H7 (cell line): ENCODE measurements around the gene CD28. TPM values are rescaled to one million over a fixed set of nuclear protein-coding genes. Genes with fewer than 3 reads are reported as not detected.

Experiments
- DNase-seq: peaks from one replicate; pipeline ENCODE4 v3.0.0; 2012
- H3K27me3 ChIP-seq: 2 replicates; pipeline ENCODE4 v1.6.0; 2011; ENCODE audit warnings: mild to moderate bottlenecking, low read length; ENCODE audit not compliant: control insufficient read depth, insufficient read depth
- H3K36me3 ChIP-seq: replicated peaks from 2 replicates; pipeline ENCODE4 v1.5.1; 2011; ENCODE audit warnings: low read length; ENCODE audit not compliant: control insufficient read depth, insufficient read depth
- H3K4me3 ChIP-seq: 2 replicates; pipeline ENCODE4 v1.5.1; 2011; ENCODE audit warnings: low read depth, mild to moderate bottlenecking, control low read depth, low read length, moderate library complexity; ENCODE audit not compliant: insufficient read depth
- total RNA-seq: library from RNA; depleted of rRNA; stranded (reverse); fragments of >200 nt; shearing (Covaris generic); gene quantifications from 2 replicates; pipeline ENCODE4 v1.2.3, GENCODE V29; 2014

The CD28 gene
- total RNA-seq, 1 experiment from 2014 or later, result not detected

DNA sequence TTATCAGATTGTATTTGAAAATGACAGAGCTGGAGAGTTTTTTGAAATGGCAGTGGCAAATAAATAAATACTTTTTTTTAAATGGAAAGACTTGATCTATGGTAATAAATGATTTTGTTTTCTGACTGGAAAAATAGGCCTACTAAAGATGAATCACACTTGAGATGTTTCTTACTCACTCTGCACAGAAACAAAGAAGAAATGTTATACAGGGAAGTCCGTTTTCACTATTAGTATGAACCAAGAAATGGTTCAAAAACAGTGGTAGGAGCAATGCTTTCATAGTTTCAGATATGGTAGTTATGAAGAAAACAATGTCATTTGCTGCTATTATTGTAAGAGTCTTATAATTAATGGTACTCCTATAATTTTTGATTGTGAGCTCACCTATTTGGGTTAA is 30.9 kb downstream of the CD28 start:
- no peak for DNase-seq
- Histone ChIP-seq H3K27me3 (no peaks in the 10 kb centered on the region), H3K4me3 (no peak overlapping the region), H3K36me3 (no peaks in the 10 kb centered on the region)

- H3K4me3 ChIP-seq, result no peak overlapping the region
- H3K36me3 ChIP-seq, result no peaks in the 10 kb centered on the region
- DNase-seq, result no peak
- H3K27me3 ChIP-seq, result no peaks in the 10 kb centered on the region
Observed at GRCh38 chr2:203739351-203739750, 32.9 kb downstream of the CD28 start.

DNA sequence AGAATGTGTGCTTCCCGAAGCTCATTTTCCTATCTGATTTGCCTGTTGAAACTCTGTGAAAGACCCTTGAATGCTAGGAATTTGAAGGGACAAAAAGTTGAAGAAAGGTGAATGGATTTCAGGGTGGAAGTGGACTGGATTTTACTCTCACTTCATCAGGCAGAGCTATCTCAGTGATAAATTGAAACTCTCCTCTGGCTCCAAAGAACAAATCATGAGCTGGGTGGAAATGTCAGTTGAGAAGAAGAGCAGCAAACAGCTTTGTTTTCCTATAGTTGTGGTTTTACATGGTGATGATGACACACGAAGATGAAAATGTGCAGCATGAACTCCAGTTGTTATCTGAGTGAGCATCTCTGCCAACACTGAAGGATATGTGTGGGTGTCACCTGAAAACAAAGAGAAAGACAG is 34.4 kb downstream of the CD28 start:
- H3K36me3 ChIP-seq, result no peaks in the 10 kb centered on the region
- no peak overlapping the region for H3K4me3 ChIP-seq
- no peaks in the 10 kb centered on the region for H3K27me3 ChIP-seq
- no peak for DNase-seq

DNA sequence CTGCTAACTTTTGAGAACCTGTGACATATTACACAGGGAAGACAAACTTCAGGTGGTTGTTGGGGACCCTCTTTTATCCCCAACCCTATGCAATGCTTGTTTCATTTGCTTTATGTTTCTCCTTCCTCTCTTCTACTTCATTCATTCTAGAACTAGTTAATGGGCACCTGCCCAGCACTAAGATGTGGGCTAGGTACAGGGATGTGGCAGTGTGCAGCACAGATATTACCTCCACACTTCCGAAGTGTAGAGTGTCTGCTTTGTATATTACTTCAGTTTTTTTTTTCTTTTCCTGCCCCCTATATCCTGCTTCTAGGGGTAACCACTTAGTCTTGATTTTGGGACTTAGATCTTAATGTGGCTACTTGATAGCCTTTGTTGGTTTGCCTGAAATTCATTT is 35.1 kb downstream of the CD28 start:
- DNase-seq, result no peak
- Histone ChIP-seq H3K27me3 (no peaks in the 10 kb centered on the region), H3K36me3 (no peaks in the 10 kb centered on the region), H3K4me3 (no peak overlapping the region)

- DNase-seq, result no peak
- Histone ChIP-seq H3K4me3 (no peak overlapping the region), H3K27me3 (no peaks in the 10 kb centered on the region), H3K36me3 (no peaks in the 10 kb centered on the region)
Observed at GRCh38 chr2:203743441-203743981, 37.1 kb downstream of the CD28 start.

DNA sequence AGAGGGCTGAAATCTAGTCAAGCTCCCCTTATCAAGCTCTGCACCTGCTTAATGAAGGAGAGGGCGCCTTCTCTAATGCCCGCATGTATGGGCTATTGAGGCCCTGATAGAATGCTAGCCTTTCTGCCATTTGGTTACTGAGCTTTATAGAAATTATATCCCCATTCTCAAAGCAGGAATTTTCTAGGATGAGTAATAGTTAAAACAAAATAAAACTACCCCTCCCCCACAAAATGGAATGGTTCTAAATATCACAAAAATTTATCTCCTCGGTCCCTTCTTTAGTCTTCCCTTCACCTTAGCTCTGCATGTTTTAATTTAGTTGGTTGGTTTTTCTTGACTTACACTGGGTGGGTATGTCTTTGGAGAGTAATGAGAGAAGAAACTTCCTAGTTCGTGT is 37.7 kb downstream of the CD28 start:
- H3K4me3 ChIP-seq, result no peak overlapping the region
- H3K36me3 ChIP-seq, result no peaks in the 10 kb centered on the region
- H3K27me3 ChIP-seq, result no peaks in the 10 kb centered on the region
- no peak for DNase-seq

GRCh38 chr2:203745267-203745666 is 38.8 kb downstream of the CD28 start:
- no peak for DNase-seq
- H3K27me3 ChIP-seq, result no peaks in the 10 kb centered on the region
- H3K4me3 ChIP-seq, result no peak overlapping the region
- H3K36me3 ChIP-seq, result no peaks in the 10 kb centered on the region

- DNase-seq, result no peak
- Histone ChIP-seq H3K27me3 (no peaks in the 10 kb centered on the region), H3K36me3 (no peaks in the 10 kb centered on the region), H3K4me3 (no peak overlapping the region)
Observed at GRCh38 chr2:203748331-203749126, 42.1 kb downstream of the CD28 start.

- Histone ChIP-seq H3K4me3 (no peak overlapping the region), H3K36me3 (no peaks in the 10 kb centered on the region), H3K27me3 (no peaks in the 10 kb centered on the region)
- no peak for DNase-seq
Observed at GRCh38 chr2:203750346-203751068, 44.1 kb downstream of the CD28 start.

- Histone ChIP-seq H3K4me3 (no peak overlapping the region), H3K36me3 (no peaks in the 10 kb centered on the region), H3K27me3 (no peaks in the 10 kb centered on the region)
- DNase-seq, result no peak
Observed at GRCh38 chr2:203751685-203752271, 45.3 kb downstream of the CD28 start.

GRCh38 chr2:203756161-203756560 is 49.7 kb downstream of the CD28 start:
- no peaks in the 10 kb centered on the region for H3K36me3 ChIP-seq
- no peak overlapping the region for H3K4me3 ChIP-seq
- no peak for DNase-seq
- H3K27me3 ChIP-seq, result no peaks in the 10 kb centered on the region

GRCh38 chr2:203758841-203759689 is 52.6 kb downstream of the CD28 start:
- H3K36me3 ChIP-seq, result no peaks in the 10 kb centered on the region
- H3K27me3 ChIP-seq, result no peaks in the 10 kb centered on the region
- DNase-seq, result no peak
- no peak overlapping the region for H3K4me3 ChIP-seq

- H3K27me3 ChIP-seq, result no peaks in the 10 kb centered on the region
- DNase-seq, result no peak
- no peak overlapping the region for H3K4me3 ChIP-seq
- no peaks in the 10 kb centered on the region for H3K36me3 ChIP-seq
Observed at GRCh38 chr2:203759690-203760365, 53.4 kb downstream of the CD28 start.

DNA sequence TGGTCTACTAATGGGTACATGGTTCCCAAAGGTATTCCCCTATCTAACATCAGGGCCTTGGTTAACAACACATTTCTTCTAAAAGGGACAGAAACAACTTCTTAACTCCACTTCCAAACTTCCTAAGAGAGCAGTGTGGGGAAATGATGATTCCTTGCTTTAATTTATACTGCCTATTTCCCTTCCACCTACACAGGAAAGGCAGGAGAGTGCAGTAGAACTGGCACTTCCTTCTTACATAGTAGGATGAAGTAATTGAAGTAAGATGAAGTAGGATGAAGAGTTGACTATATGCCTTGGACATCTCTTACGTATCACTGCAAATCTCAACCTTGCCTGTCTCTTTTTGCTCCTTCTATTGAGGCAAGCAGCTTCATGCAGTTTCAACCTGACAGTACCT is 54.7 kb downstream of the CD28 start:
- Histone ChIP-seq H3K36me3 (no peaks in the 10 kb centered on the region), H3K4me3 (no peak overlapping the region), H3K27me3 (no peaks in the 10 kb centered on the region)
- no peak for DNase-seq
